ENCODE results near the gene MXRA7.

MXRA7 gene

DNA sequence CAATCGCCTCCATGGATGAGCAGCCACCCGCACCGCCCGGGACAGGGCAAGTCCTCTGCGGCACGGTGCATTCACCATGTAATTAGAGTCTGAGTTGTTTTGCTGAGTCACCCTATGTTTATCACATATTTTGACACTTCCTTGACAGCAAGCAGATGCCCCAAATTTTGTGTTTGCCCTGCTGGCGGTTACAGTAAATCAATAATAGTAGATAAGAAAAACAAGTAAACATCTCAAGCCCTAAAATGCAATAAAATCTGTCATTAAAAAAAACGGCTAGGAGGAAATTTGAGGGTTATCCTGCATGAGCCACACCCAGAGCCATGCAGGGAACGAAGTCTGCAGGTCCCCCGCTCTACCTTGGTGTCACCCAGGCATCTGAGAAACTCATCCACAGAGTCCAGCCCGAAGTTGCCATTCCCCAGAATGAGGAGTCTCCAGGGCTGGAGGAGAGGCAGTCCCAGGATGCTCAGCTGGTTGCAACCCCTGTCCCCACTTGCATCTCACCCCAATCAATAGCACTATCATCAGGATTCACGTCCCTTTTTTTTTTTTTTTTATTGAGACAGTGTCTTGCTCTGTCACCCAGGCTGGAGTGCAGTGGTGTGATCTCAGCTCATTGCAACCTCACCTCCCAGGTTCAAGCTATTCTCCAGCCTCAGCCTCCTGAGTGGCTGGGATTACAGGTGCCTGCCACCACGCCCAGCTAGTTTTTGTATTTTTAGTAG, 50.7 kb downstream of the MXRA7 start:
- DNase-seq (ENCODE audit: low read depth, low spot score) = no peak
- no peak for TF ChIP-seq ZNF274 (IDR thresholded peaks at IDR 0.05; ENCODE audit: low read depth, low read length)
- no peak overlapping the region for H3K9ac ChIP-seq (ENCODE audit: insufficient read length, low read depth)
- H3K4me3 ChIP-seq (ENCODE audit: insufficient read length, low read depth) = no peak overlapping the region
- H3K9me3 ChIP-seq (ENCODE audit: insufficient read depth, low read length) = no peaks in the 10 kb centered on the region
- H3K36me3 ChIP-seq (ENCODE audit: insufficient read depth, insufficient read length, low read length) = no peaks in the 10 kb centered on the region
- H3K4me1 ChIP-seq (ENCODE audit: insufficient read depth, insufficient read length) = peaks cover 5% of the 10 kb centered on the region
- H3K27me3 ChIP-seq (ENCODE audit: insufficient read depth, insufficient read length) = no peaks in the 10 kb centered on the region

DNA sequence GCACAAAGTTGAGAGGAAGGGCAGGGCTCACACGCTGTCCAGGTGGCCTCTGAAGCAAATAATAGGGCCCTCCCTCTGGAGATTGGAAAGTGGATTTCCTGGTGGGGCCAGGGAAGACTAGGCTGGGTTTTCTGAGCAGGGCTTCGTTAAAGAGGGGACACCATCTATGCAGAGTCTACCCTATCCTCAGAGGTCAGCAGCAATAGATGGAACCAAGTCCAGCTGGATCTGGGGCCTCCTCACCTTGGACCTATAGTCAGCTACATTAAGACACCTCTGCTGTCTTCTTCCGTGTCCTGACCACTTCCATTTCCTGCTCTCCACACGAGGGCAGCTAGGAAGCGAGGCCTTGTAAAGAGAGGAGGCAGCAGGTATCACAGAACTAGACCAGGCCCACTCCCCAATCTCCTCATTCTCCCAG, 52.5 kb downstream of the MXRA7 start:
- Histone ChIP-seq H3K4me1 (ENCODE audit: insufficient read depth, insufficient read length) (peaks cover 5% of the 10 kb centered on the region), H3K36me3 (ENCODE audit: insufficient read depth, insufficient read length, low read length) (no peaks in the 10 kb centered on the region), H3K9ac (ENCODE audit: insufficient read length, low read depth) (no peak overlapping the region), H3K4me3 (ENCODE audit: insufficient read length, low read depth) (no peak overlapping the region), H3K9me3 (ENCODE audit: insufficient read depth, low read length) (no peaks in the 10 kb centered on the region; the same call in 1 of the 2 replicates), H3K27me3 (ENCODE audit: insufficient read depth, insufficient read length) (no peaks in the 10 kb centered on the region)
- TF ChIP-seq SUZ12 (IDR thresholded peaks at IDR 0.05; ENCODE audit: extremely low read depth, insufficient read depth, insufficient read length) (no peak), YY1 (IDR thresholded peaks at IDR 0.05; ENCODE audit: insufficient read depth, insufficient read length) (no peak), ZNF274 (IDR thresholded peaks at IDR 0.05; ENCODE audit: low read depth, low read length) (no peak)
- DNase-seq (ENCODE audit: low read depth, low spot score) = no peak

DNA sequence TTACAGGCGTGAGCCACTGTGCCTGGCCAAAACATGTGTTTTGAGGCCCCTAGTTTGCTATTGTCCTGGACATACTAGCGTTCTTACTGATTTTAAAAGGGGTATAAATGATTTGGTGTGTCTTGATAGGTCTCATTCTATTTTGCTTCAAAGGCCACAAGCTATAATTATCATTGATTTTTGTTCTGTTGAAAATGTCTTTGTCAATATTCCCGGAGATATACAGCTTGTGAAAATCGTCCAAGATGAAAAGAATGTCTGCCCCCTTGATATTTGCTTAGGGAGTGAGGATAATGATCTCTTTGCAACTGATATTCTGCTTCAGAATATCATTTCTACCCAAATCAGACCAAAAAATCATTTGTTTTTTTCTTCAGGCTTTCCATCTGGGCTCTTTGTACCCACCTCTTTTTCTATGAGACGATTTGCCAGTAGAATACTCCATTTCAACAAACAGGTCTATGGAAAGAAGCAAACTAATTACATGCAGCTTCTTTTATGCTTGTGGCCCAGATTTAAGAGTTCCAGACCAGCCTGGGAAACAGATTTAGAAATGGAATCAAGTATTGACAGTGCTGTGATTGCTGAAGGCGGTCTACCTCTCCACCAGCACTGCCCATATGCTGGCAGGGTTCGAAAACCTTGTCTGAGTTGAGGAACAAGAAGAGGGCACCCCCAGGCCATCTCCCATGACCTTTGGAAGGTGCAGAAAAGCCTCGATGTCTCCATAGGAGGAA, 53.1 kb downstream of the MXRA7 start:
- Histone ChIP-seq H3K4me3 (ENCODE audit: insufficient read length, low read depth) (no peak overlapping the region), H3K27me3 (ENCODE audit: insufficient read depth, insufficient read length) (no peaks in the 10 kb centered on the region), H3K36me3 (ENCODE audit: insufficient read depth, insufficient read length, low read length) (no peaks in the 10 kb centered on the region), H3K4me1 (ENCODE audit: insufficient read depth, insufficient read length) (peaks cover 5% of the 10 kb centered on the region), H3K9me3 (ENCODE audit: insufficient read depth, low read length) (peaks cover under 1% of the 10 kb centered on the region; the same call in 1 of the 2 replicates), H3K9ac (ENCODE audit: insufficient read length, low read depth) (no peak overlapping the region)
- no peak for TF ChIP-seq ZNF274 (IDR thresholded peaks at IDR 0.05; ENCODE audit: low read depth, low read length)
- no peak for DNase-seq (ENCODE audit: low read depth, low spot score)

DNA sequence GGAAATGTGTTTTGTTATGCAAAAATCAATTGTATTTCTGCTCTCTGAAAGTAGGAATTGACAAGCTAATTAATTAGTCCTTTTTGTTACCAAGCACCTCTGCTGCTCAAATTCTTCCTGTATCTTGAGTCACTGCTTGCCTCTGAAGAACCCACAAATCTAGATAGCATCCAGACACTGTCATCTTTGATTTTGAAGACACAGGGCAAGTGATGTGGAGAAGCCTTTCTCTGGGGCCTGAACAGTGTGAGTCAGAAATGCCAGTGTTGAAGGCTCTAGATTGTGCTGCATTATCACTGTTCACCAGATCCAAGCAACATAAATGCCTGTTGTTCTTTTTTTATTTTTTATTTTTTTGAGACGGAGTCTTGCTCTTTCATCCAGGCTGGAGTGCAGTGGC, 56.4 kb downstream of the MXRA7 start:
- Histone ChIP-seq H3K4me3 (ENCODE audit: insufficient read length, low read depth) (no peak overlapping the region), H3K36me3 (ENCODE audit: insufficient read depth, insufficient read length, low read length) (no peaks in the 10 kb centered on the region), H3K9ac (ENCODE audit: insufficient read length, low read depth) (no peak overlapping the region), H3K4me1 (ENCODE audit: insufficient read depth, insufficient read length) (peaks cover 5% of the 10 kb centered on the region), H3K9me3 (ENCODE audit: insufficient read depth, low read length) (peaks cover 12% of the 10 kb centered on the region; the same call in 1 of the 2 replicates), H3K27me3 (ENCODE audit: insufficient read depth, insufficient read length) (no peaks in the 10 kb centered on the region)
- TF ChIP-seq ZNF274 (IDR thresholded peaks at IDR 0.05; ENCODE audit: low read depth, low read length) = no peak
- no peak for DNase-seq (ENCODE audit: low read depth, low spot score)

DNA sequence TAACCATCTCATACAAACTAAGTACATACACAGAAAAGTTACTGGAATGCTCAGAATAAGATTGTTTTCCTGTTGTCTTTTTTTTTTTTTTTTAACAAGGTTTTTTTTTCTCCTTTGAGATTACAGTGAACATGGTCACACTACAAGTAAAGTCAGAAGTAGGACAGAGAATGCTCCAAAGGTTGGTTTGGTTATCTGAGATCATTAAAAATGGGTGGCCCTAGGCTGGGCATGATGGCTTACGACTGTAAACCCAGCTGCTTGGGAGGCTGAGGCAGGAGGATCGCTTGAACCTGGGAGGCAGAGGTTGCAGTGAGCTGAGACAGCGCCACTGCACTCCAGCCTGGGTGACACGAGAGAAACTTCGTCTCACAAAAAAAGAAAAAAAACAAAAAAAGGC, 60.3 kb downstream of the MXRA7 start:
- Histone ChIP-seq H3K9me3 (ENCODE audit: insufficient read depth, low read length) (peaks cover 12% of the 10 kb centered on the region; the same call in 1 of the 2 replicates), H3K4me1 (ENCODE audit: insufficient read depth, insufficient read length) (no peaks in the 10 kb centered on the region), H3K36me3 (ENCODE audit: insufficient read depth, insufficient read length, low read length) (no peaks in the 10 kb centered on the region), H3K27me3 (ENCODE audit: insufficient read depth, insufficient read length) (no peaks in the 10 kb centered on the region), H3K4me3 (ENCODE audit: insufficient read length, low read depth) (no peak overlapping the region), H3K9ac (ENCODE audit: insufficient read length, low read depth) (no peak overlapping the region)
- no peak for TF ChIP-seq SUZ12 (IDR thresholded peaks at IDR 0.05; ENCODE audit: extremely low read depth, insufficient read depth, insufficient read length)
- TF ChIP-seq ZNF274 (IDR thresholded peaks at IDR 0.05; ENCODE audit: low read depth, low read length) = no peak
- no peak for DNase-seq (ENCODE audit: low read depth, low spot score)

DNA sequence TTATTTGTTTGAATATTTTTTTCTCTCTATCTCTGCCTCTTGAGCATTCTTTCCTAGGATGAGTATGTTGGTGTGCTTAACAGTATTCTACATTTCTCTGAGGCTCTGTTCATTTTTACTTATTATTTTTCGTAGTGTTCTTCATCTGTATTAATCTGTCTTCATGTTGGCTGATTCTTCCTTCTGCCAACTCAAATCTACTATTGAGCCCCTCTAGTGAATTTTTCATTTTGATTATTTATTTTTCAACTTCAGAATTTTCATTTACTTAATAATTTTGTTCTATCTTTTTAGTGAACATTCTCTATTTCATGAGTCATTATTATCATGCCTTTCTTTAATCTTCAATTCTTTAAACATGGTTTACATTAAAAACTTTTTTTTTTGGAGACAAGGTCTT, 64.1 kb downstream of the MXRA7 start:
- Histone ChIP-seq H3K4me1 (ENCODE audit: insufficient read depth, insufficient read length) (no peaks in the 10 kb centered on the region), H3K4me3 (ENCODE audit: insufficient read length, low read depth) (no peak overlapping the region)
- no peak for TF ChIP-seq SUZ12 (IDR thresholded peaks at IDR 0.05; ENCODE audit: extremely low read depth, insufficient read depth, insufficient read length)
- TF ChIP-seq ZNF274 (IDR thresholded peaks at IDR 0.05; ENCODE audit: low read depth, low read length) = no peak
- TF ChIP-seq YY1 (IDR thresholded peaks at IDR 0.05; ENCODE audit: insufficient read depth, insufficient read length) = no peak

DNA sequence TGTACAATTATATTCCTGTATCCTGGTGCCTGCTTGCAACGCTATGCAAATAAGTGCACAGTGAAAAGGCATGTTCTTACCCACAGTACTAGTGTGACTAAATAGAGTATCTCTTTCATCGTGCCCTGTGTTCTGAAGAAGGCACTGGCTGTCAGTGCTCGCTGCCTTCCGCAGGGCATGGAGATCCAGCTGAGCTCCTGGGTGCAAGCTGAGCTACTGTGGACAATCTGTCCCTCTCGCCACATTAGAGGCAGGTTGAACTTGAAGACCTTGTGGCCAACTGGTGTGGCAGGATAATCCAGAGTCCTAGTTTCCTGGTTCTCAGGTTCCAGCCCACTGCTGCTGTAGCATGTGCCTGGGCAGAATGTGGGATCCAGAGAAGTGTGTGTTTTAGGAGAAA, 65.3 kb downstream of the MXRA7 start:
- Histone ChIP-seq H3K27me3 (ENCODE audit: insufficient read depth, insufficient read length) (no peaks in the 10 kb centered on the region), H3K9ac (ENCODE audit: insufficient read length, low read depth) (no peak overlapping the region), H3K4me1 (ENCODE audit: insufficient read depth, insufficient read length) (no peaks in the 10 kb centered on the region), H3K36me3 (ENCODE audit: insufficient read depth, insufficient read length, low read length) (no peaks in the 10 kb centered on the region), H3K4me3 (ENCODE audit: insufficient read length, low read depth) (no peak overlapping the region), H3K9me3 (ENCODE audit: insufficient read depth, low read length) (no peaks in the 10 kb centered on the region)
- no peak for DNase-seq (ENCODE audit: low read depth, low spot score)
- TF ChIP-seq YY1 (IDR thresholded peaks at IDR 0.05; ENCODE audit: insufficient read depth, insufficient read length) (no peak), ZNF274 (IDR thresholded peaks at IDR 0.05; ENCODE audit: low read depth, low read length) (no peak)

More for the DNA sequence above, 64.1 kb downstream of the MXRA7 start:
- Histone ChIP-seq H3K36me3 (ENCODE audit: insufficient read depth, insufficient read length, low read length) (no peaks in the 10 kb centered on the region), H3K9me3 (ENCODE audit: insufficient read depth, low read length) (0 out of 2 replicates have a peak, but pooled peaks cover 2% of the 10 kb centered on the region), H3K27me3 (ENCODE audit: insufficient read depth, insufficient read length) (no peaks in the 10 kb centered on the region), H3K9ac (ENCODE audit: insufficient read length, low read depth) (no peak overlapping the region)
- no peak for DNase-seq (ENCODE audit: low read depth, low spot score)

All from NT2/D1 (cell line).